Stimulated activated CD4-positive, alpha-beta T cell treated with anti-CD3 and anti-CD28 coated beads, Interleukin-15, amount 100 ng/mL, for 24 hours (primary cell): ENCODE results near the gene ELP5.
A peak's percentile ranks its signal among the peaks of the same experiment; 100 is the strongest.

Source experiments
- DNase-seq: peaks from one replicate; pipeline ENCODE4 v3.0.0-alpha.2; 2020

ELP5 gene

DNA sequence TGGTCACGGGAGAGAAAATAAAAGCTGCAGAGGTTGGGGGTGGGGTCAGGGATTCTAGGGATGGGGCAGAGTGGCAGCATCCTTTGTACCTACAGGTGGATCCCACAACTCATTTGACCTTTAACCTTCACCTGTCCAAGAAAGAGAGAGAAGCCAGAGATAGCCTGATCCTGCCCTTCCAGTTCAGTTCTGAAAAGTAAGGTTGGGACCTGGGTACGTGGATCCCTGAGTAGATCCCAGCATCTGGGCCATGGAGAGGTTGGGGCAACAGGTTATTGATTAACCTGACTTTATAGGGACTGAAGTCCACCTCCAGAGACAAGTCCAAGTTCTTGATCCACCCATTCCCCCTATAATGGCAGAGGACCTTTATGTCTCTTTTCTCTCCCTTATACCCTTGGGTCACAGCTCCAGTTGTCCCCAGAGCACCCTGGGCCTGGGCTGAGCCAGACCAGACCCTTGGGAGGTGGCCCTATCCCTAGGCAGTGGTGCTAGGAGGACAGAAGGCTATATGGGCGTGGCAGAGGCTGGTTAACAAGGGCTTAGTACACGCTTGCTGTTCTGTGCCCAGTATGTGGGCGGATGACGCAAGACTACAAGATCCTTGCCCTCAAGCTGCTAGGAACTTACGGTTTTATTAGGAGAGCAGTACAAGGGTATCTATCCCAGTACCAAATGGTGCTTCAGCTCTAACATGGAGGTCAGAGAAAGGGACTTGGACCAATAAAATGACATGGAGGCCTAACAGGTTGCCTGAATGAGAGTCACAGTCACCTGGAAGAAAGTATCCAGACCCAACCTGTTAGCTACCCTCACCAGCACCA lies 6.9 kb downstream of the ELP5 start:
- DNase-seq, result no peak

DNA sequence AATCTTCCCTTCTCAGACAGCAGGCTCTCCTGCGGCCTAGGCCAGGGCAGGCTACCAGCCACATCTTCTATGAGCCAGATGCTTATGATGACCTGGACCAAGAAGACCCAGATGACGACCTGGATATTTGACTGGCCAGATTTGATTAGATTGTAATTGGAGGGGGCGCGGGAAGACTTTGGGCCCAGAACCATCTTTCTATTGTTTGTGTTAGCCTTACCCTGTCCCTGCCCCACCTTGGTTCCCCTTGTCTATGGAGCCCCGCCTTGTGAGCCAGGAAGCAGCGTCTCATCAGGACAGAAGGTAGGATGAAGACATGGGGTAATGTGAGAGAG lies 7.5 kb downstream of the ELP5 start:
- DNase-seq, result no peak

DNA sequence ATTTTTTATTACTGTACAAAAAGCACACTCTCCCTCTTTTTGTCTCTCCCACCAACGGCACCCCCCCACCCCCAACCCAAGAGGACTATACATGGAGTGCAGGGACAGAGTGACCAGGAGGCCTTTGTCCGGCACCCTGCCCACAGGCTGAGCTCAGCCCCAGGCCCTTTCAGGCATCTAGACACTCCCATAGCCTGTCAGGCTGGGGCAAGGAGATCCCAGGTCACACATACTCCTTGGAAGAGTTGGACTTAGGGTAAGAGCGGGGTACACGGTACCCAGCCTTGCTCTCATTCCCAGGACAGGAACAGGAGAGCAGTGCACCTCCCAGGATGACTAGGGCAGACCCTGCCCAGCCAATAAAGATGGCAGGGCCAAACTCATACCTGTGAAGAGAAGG lies 8.1 kb downstream of the ELP5 start:
- DNase-seq, result no peak

GRCh38 chr17:7260651-7261378 lies 8.8 kb downstream of the ELP5 start:
- peak; percentile 61 for DNase-seq

- DNase-seq, result peak; percentile 38
These were observed 9.6 kb downstream of the ELP5 start for GRCh38 chr17:7261379-7262191.

GRCh38 chr17:7262192-7262934 lies 10.3 kb downstream of the ELP5 start, which contains the start of gene CLDN7:
Gene CLDN7 (minus strand): TSS chr17:7262478. CDS start chr17:7262043, 435 bp downstream.
- no peak for DNase-seq

DNA sequence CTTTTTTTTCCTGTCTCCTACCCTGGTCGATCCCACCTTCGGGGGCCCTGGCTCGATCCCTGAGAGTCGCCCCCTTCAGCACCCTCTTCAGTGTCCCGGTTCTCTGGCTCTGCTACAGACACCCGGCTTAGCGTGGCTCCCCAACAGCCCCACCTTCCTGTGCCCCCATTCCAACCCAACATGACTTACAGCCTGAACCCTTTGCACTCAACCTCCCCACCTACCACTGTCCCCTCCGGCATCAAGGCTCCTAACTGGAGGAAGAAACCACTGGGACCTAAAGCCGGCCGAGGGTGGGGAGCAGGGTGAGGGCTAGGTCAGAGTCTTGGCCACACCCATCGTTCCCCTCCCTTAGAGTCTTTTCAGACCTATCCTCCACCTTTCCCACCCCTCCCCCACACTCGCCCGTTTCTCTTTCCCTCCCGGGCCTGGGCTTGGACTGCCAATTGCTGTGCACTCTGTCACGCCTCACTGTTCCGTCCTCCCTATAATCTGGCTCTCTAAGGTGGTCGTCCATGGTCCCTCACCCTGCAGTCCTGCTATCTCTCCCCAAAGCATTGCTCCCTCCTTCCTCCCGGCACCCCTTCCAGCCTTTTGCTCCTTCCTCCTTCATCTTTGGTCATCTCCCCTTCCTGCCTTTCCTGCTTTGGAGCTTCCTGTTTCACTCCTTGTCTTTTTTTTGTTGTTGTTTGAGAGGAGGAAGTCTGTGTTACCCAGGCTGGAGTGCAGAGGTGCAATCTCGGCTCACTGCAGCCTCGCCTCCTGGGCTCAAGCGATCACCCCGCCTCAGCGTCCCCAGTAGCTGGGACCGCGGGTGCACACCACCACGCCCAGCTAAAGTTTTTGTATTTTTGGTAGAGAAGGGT lies 11.2 kb downstream of the ELP5 start:
- peak; percentile 37 for DNase-seq

DNA sequence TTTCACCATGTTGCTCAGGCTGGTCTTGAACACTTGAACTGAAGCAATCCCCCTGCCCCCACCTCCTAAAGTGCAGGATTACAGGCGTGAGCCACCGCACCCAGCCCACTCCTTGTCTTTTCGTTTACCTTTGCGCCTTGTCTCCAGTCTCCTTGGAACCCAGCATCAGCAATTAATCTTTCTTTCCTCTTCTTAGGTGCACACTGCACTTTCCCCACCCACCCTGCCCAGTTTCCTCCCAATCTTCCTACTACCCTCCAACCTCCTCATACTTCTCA lies 11.7 kb downstream of the ELP5 start:
- no peak for DNase-seq

GRCh38 chr17:7266784-7267183 lies 14.8 kb downstream of the ELP5 start:
- no peak for DNase-seq

GRCh38 chr17:7279448-7279847 lies 27.4 kb downstream of the ELP5 start:
- no peak for DNase-seq

DNA sequence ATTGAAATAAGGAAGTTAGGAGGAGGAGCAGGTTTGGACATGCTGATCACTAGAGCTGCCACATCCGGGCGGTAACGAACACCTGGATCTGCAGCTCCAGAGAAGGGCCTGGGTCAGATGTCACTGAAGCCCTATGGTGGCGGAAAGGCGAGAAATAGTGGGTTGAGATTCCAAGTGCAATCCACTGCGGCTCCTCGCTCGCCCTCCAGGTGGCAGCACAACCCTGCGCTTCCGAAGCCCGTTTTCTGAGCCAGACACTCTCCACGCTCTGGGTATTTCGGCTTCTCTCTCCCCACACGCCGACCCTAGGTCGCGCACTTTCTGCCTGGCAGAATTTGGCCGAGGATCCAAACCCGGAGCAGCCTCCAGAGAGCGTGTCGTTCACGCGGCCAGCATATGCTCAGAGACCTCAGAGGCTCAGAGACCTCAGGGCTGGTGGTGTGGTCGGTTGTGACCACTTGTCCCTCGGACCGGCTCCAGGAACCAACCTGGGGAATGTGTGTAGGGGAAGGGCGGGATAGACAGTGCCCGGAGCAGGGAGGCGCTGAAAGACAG lies 28.6 kb downstream of the ELP5 start:
- peak; percentile 90 for DNase-seq

DNA sequence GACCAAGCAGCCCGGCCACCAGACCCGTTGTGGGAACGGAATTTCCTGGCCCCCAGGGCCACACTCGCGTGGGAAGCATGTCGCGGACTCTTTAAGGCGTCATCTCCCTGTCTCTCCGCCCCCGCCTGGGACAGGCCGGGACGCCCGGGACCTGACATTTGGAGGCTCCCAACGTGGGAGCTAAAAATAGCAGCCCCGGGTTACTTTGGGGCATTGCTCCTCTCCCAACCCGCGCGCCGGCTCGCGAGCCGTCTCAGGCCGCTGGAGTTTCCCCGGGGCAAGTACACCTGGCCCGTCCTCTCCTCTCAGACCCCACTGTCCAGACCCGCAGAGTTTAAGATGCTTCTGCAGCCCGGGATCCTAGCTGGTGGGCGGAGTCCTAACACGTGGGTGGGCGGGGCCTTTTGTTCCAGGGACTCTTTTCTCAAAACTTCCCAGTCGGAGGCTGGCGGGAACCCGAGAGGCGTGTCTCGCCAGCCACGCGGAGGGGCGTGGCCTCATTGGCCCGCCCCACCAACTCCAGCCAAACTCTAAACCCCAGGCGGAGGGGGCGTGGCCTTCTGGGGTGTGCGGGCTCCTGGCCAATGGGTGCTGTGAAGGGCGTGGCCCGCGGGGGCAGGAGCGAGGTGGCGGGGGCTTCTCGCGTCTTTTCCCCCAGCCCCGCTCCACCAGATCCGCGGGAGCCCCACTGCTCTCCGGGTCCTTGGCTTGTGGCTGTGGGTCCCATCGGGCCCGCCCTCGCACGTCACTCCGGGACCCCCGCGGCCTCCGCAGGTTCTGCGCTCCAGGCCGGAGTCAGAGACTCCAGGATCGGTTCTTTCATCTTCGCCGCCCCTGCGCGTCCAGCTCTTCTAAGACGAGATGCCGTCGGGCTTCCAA lies 29.3 kb downstream of the ELP5 start, which contains the start of gene SLC2A4:
Gene SLC2A4, plus strand, starts transcription at position 645 of the 879 bp plus-strand sequence. Its CDS starts 217 bp downstream, at position 862.
- DNase-seq, result peak; percentile 97

DNA sequence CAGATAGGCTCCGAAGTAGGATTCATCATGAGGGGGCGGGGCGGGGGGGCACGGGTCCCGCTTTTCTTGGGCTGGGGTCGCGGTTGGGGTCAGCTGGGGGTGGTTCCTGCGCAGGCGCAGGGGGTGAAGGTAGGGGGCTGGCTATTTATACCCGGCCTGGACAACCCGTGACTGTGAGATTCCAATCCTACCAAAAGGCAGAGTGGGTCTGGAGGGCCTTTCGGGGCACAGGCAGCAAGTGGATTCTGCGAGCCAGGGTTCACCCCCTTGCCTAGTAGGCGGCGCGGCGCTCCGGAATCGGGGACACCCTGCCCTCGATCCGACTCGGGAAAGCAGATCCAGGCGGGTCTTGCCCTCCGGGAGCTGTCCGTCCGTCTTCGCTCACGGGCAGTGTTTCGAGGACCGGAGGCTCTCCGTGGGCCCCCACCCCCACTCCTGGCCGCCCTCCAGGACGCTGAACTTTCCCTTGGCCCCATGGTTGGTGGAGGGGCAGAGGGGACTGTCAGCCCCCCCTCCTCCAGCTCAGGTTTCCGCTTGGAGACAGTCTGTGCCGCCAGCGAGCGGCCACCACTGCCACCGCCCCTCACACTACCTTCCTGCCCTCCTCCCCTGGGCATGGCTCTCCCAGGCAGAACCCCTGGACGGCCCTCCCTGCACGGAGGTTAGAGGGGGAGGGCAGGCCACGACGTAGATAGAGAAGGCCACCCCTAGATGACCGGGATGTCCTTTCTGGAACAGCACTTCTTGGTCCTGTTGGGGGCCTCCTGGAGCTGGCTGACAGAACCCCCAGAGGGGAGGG lies 30.1 kb downstream of the ELP5 start:
- peak; percentile 19 for DNase-seq

DNA sequence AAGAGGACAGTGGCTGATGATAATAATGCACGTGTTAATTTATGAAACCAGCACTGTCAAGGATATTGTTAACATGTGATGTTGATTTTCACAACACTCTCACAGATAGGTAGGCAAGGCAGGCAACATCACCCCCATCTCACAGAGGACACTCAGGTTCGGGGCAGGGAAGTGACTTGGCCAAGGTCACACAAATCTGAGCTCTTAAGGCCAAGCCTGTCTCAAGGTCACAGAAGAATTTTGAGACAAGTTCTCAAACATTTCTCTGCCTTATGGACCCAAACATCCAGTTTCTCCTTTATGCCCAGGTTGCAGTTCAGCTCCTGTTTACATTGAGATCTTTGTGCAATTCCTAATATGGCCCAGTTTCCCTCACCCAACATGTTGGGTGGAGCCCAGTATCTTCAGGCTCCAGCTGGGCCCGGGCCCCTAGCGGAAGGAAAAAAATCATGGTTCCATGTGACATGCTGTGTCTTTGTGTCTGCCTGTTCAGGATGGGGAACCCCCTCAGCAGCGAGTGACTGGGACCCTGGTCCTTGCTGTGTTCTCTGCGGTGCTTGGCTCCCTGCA lies 30.8 kb downstream of the ELP5 start:
- peak; percentile 9 for DNase-seq

GRCh38 chr17:7283471-7284216 lies 31.6 kb downstream of the ELP5 start:
- DNase-seq, result no peak

DNA sequence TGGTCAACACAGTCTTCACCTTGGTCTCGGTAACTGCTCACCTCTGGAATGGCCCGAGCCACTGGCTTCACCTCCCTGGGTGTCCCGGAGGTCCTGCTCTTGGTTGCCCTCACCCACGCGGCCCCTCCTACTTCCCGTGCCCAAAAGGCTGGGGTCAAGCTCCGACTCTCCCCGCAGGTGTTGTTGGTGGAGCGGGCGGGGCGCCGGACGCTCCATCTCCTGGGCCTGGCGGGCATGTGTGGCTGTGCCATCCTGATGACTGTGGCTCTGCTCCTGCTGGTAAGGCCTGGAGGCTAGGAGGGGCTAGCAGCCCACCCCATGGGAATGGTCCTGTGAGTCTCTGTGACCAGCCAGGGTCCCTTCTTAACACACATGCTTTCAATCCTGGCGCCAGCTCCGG lies 32.9 kb downstream of the ELP5 start:
- no peak for DNase-seq

GRCh38 chr17:7285679-7286078 lies 33.7 kb downstream of the ELP5 start:
- no peak for DNase-seq

GRCh38 chr17:7289256-7290032 lies 37.4 kb downstream of the ELP5 start:
- no peak for DNase-seq
